GM23248 (cell line): ENCODE data around the gene SPDYC. TPM values are rescaled to one million over a fixed set of nuclear protein-coding genes. Genes with fewer than 3 reads are reported as not detected.

ENCODE experiments used
- DNase-seq: peaks from one replicate; pipeline ENCODE4 v3.0.0-alpha.2; 2015
- H2AFZ ChIP-seq: fragments of 200-600 bp; sonication (generic); 2 replicates; pipeline ENCODE4 v1.6.1; 2016; ENCODE audit warnings: antibody characterized with exemption
- H3F3A ChIP-seq: fragments of 200-600 bp; sonication (generic); 2 replicates; pipeline ENCODE4 v1.6.1; 2016; ENCODE audit warnings: mild to moderate bottlenecking, antibody characterized with exemption, mixed run types; ENCODE audit not compliant: insufficient read depth
- H3K27ac ChIP-seq: fragments of 200-600 bp; sonication (generic); 2 replicates; pipeline ENCODE4 v1.5.1; 2016; ENCODE audit warnings: mild to moderate bottlenecking
- H3K27me3 ChIP-seq: fragments of 200-600 bp; sonication (generic); replicated peaks from 2 replicates; pipeline ENCODE4 v1.6.1; 2016; ENCODE audit warnings: mild to moderate bottlenecking; ENCODE audit not compliant: insufficient read depth
- H3K36me3 ChIP-seq: fragments of 200-600 bp; sonication (generic); 2 replicates; pipeline ENCODE4 v1.6.1; 2016; ENCODE audit warnings: low read depth, mild to moderate bottlenecking
- H3K4me1 ChIP-seq: fragments of 200-600 bp; sonication (generic); 2 replicates; pipeline ENCODE4 v1.6.1; 2016; ENCODE audit warnings: mild to moderate bottlenecking; ENCODE audit not compliant: insufficient read depth
- H3K4me2 ChIP-seq: fragments of 200-600 bp; sonication (generic); one replicate; pipeline ENCODE4 v1.6.1; 2016; ENCODE audit warnings: mild to moderate bottlenecking; ENCODE audit not compliant: unreplicated experiment
- H3K4me3 ChIP-seq: fragments of 200-600 bp; sonication (generic); 2 replicates; pipeline ENCODE4 v1.5.1; 2016; ENCODE audit warnings: mild to moderate bottlenecking
- H3K79me2 ChIP-seq: fragments of 200-600 bp; sonication (generic); 2 replicates; pipeline ENCODE4 v1.6.1; 2016; ENCODE audit warnings: mild to moderate bottlenecking; ENCODE audit not compliant: insufficient read depth
- H3K9ac ChIP-seq: fragments of 200-600 bp; sonication (generic); 2 replicates; pipeline ENCODE4 v1.6.1; 2016; ENCODE audit warnings: mild to moderate bottlenecking
- H3K9me2 ChIP-seq: fragments of 200-600 bp; sonication (generic); 2 replicates; pipeline ENCODE4 v1.6.1; 2016; ENCODE audit warnings: mixed run types, mild to moderate bottlenecking, moderate library complexity; ENCODE audit not compliant: insufficient read depth
- H3K9me3 ChIP-seq: fragments of 200-600 bp; sonication (generic); one replicate; pipeline ENCODE4 v1.6.1; 2017; ENCODE audit warnings: low read depth
- H4K20me1 ChIP-seq: fragments of 200-600 bp; sonication (generic); 2 replicates; pipeline ENCODE4 v1.6.0; 2016; ENCODE audit not compliant: insufficient read depth
- EZH2 ChIP-seq: fragments of 200-600 bp; sonication (generic); IDR thresholded peaks from 2 replicates; pipeline ENCODE4 v1.6.1; 2018; ENCODE audit warnings: antibody characterized with exemption, mild to moderate bottlenecking; ENCODE audit not compliant: insufficient read depth, poor library complexity, severe bottlenecking
- EZH2phosphoT487 ChIP-seq: fragments of 200-600 bp; sonication (generic); IDR thresholded peaks from 2 replicates; pipeline ENCODE4 v1.6.1; 2018; ENCODE audit warnings: antibody characterized with exemption, moderate library complexity, mild to moderate bottlenecking, low read depth; ENCODE audit not compliant: insufficient read depth
- WGBS, 2 experiments: methylation state at CpG; one replicate each; pipeline ENCODE4 v1.1.6; 2015 to 2017; ENCODE audit warnings: low lambda C conversion rate in 2 of 2, low coverage in 1 of 2; ENCODE audit errors: missing lambda C conversion rate in 2 of 2; 5-methylcytosine and 5-hydroxymethylcytosine counted together
- in situ Hi-C: fragments of 300-500 bp; cut with MboI; formaldehyde crosslinking; loops from 2 replicates; pipeline ENCODE4 v1.15.0; 2020
- polyA plus RNA-seq: library from polyadenylated mRNA; unstranded; fragments of >200 nt; fragmentation: Nextera tagmentation; extraction: Ambion mirVana; gene quantifications from 2 replicates; pipeline ENCODE4 v1.2.1, GENCODE V29; 2016
- total RNA-seq: library from RNA; depleted of rRNA; stranded (reverse); fragments of >200 nt; shearing (Covaris generic); gene quantifications from 2 replicates; pipeline ENCODE4 v1.2.3, GENCODE V29; 2014

SPDYC gene
- total and polyA plus RNA-seq, 2 experiments from 2014 or later, result not detected

GRCh38 chr11:65182258-65183170 is 12.5 kb downstream of the SPDYC start:
- H3K36me3 ChIP-seq, result no peaks in the 10 kb centered on the region
- TF ChIP-seq EZH2 (no peak), EZH2phosphoT487 (no peak)
- H3K9me2 ChIP-seq, result no peaks in the 10 kb centered on the region
- H3K27ac ChIP-seq, result peak overlapping the region; percentile 5; the same call in 1 of the 2 replicates
- WGBS, 2 experiments, result 16 to 17% methylated on average over 21 to 22 of the region's 23 CpGs
- H3K9ac ChIP-seq, result peak overlapping the region; percentile 87
- no peaks in the 10 kb centered on the region for H4K20me1 ChIP-seq
- peak overlapping the region; percentile 82 for H3K4me3 ChIP-seq
- peak overlapping the region; percentile 84 for H3K4me2 ChIP-seq
- 0 out of 2 replicates have a peak, but pooled peaks cover 6% of the 10 kb centered on the region for H3K4me1 ChIP-seq
- peak; percentile 60 for DNase-seq
- no peaks in the 10 kb centered on the region for H3K27me3 ChIP-seq
- no peaks in the 10 kb centered on the region for H3K9me3 ChIP-seq
- H2AFZ ChIP-seq, result peak overlapping the region; percentile 65
- in situ Hi-C loops, result no loop called here
- no peaks in the 10 kb centered on the region for H3F3A ChIP-seq
- H3K79me2 ChIP-seq, result peaks cover 57% of the 10 kb centered on the region

- no peaks in the 10 kb centered on the region for H3K27me3 ChIP-seq
- WGBS, 2 experiments, result 83 to 87% methylated on average over 19 of the region's 19 CpGs
- peak overlapping the region; percentile 82 for H3K4me3 ChIP-seq
- in situ Hi-C loops, result no loop called here
- no peaks in the 10 kb centered on the region for H3K9me2 ChIP-seq
- no peak overlapping the region for H3K27ac ChIP-seq
- no peaks in the 10 kb centered on the region for H3F3A ChIP-seq
- TF ChIP-seq EZH2phosphoT487, result no peak
- no peak for TF ChIP-seq EZH2
- H3K9me3 ChIP-seq, result no peaks in the 10 kb centered on the region
- H2AFZ ChIP-seq, result no peak overlapping the region
- H3K9ac ChIP-seq, result peak overlapping the region; percentile 87
- H3K4me1 ChIP-seq, result 0 out of 2 replicates have a peak, but pooled peaks cover 6% of the 10 kb centered on the region
- H3K36me3 ChIP-seq, result no peaks in the 10 kb centered on the region
- H3K79me2 ChIP-seq, result peaks cover 57% of the 10 kb centered on the region
- no peaks in the 10 kb centered on the region for H4K20me1 ChIP-seq
- DNase-seq, result no peak
- H3K4me2 ChIP-seq, result peak overlapping the region; percentile 84
Observed at GRCh38 chr11:65183201-65183891, 13.3 kb downstream of the SPDYC start.

GRCh38 chr11:65184146-65184545 is 14.1 kb downstream of the SPDYC start:
- H4K20me1 ChIP-seq, result no peaks in the 10 kb centered on the region
- no peak overlapping the region for H2AFZ ChIP-seq
- no peak overlapping the region for H3K4me3 ChIP-seq
- no peak overlapping the region for H3K9ac ChIP-seq
- in situ Hi-C loops, result no loop called here
- no peaks in the 10 kb centered on the region for H3F3A ChIP-seq
- no peaks in the 10 kb centered on the region for H3K36me3 ChIP-seq
- WGBS, 2 experiments, result 78% methylated on average over 4 to 22 of the region's 22 CpGs
- TF ChIP-seq EZH2 (no peak), EZH2phosphoT487 (no peak)
- no peak overlapping the region for H3K4me2 ChIP-seq
- peaks cover 57% of the 10 kb centered on the region for H3K79me2 ChIP-seq
- H3K9me3 ChIP-seq, result no peaks in the 10 kb centered on the region
- no peaks in the 10 kb centered on the region for H3K9me2 ChIP-seq
- DNase-seq, result no peak
- no peak overlapping the region for H3K27ac ChIP-seq
- H3K27me3 ChIP-seq, result no peaks in the 10 kb centered on the region
- H3K4me1 ChIP-seq, result 0 out of 2 replicates have a peak, but pooled peaks cover 6% of the 10 kb centered on the region

GRCh38 chr11:65185171-65185570 is 15.1 kb downstream of the SPDYC start:
- no peaks in the 10 kb centered on the region for H3K27me3 ChIP-seq
- H3K27ac ChIP-seq, result no peak overlapping the region
- TF ChIP-seq EZH2phosphoT487, result no peak
- TF ChIP-seq EZH2, result no peak
- no peaks in the 10 kb centered on the region for H4K20me1 ChIP-seq
- no peak overlapping the region for H2AFZ ChIP-seq
- H3K4me2 ChIP-seq, result no peak overlapping the region
- no peak overlapping the region for H3K9ac ChIP-seq
- no peaks in the 10 kb centered on the region for H3K9me3 ChIP-seq
- H3K4me3 ChIP-seq, result no peak overlapping the region
- in situ Hi-C loops, result no loop called here
- 74 to 86% methylated on average over 2 of the region's 2 CpGs for whole genome bisulfite sequencing, 2 experiments
- 0 out of 2 replicates have a peak, but pooled peaks cover 6% of the 10 kb centered on the region for H3K4me1 ChIP-seq
- peaks cover 48% of the 10 kb centered on the region for H3K79me2 ChIP-seq
- no peaks in the 10 kb centered on the region for H3K9me2 ChIP-seq
- H3F3A ChIP-seq, result no peaks in the 10 kb centered on the region
- no peaks in the 10 kb centered on the region; the same call in 1 of the 2 replicates for H3K36me3 ChIP-seq
- no peak for DNase-seq
